Right atrium auricular region (tissue), 2 donors: Measurements from ENCODE around the gene RHBDL2. TPM values are rescaled to one million over a fixed set of nuclear protein-coding genes. Genes with fewer than 3 reads are reported as not detected.
"Not testable (repeated sequence)": the region's sequence is repeated elsewhere in the genome, so short reads cannot be mapped to it uniquely, and the experiment has no call there.

Experiments
- DNase-seq: peaks from one replicate; pipeline ENCODE4 v3.0.0-alpha.2; 2019; ENCODE audit warnings: low spot score
- H3K27ac ChIP-seq, 2 donors: fragments of 200-600 bp; sonication (generic); 1 replicate in 1 of 2; 2 replicates in 1 of 2; pipeline ENCODE4 v1.5.1; 2016 to 2019
- H3K27me3 ChIP-seq, 2 donors: fragments of 200-600 bp; sonication (generic); one replicate each; pipeline versions ENCODE4 v1.5.1 to v1.6.0; 2017 to 2019
- H3K36me3 ChIP-seq: fragments of 200-600 bp; sonication (generic); one replicate; pipeline ENCODE4 v1.5.1; 2016
- H3K4me1 ChIP-seq, 2 donors: fragments of 200-600 bp; sonication (generic); one replicate each; pipeline versions ENCODE4 v1.5.1 to v1.6.0; 2017 to 2019
- H3K4me3 ChIP-seq, 2 donors: fragments of 200-600 bp; sonication (generic); 1 replicate in 1 of 2; 2 replicates in 1 of 2; pipeline ENCODE4 v1.5.1; 2017 to 2019; ENCODE audit warnings: mild to moderate bottlenecking in 1 of 2, moderate library complexity in 1 of 2
- H3K9me3 ChIP-seq, 2 donors: fragments of 200-600 bp; sonication (generic); one replicate each; pipeline ENCODE4 v1.5.1; 2019
- total RNA-seq, 2 donors: library from RNA; depleted of rRNA; stranded (reverse); fragments of >200 nt; gene quantifications; one replicate each; pipeline ENCODE4 v1.1.0, GENCODE V29; 2016
- TF ChIP-seq, protein P1 (sequence below), 2 donors: fragments of 200-600 bp; sonication (generic); IDR thresholded peaks; one replicate each; pipeline ENCODE4 v1.5.1; 2019; ENCODE audit warnings: antibody characterized with exemption in 2 of 2

RHBDL2 gene
- total RNA-seq, 2 donors from 2014 or later, result 0.31 TPM; not detected in 1

- Histone ChIP-seq H3K9me3 (no peaks in the 10 kb centered on the region), H3K36me3 (peaks cover 19% of the 10 kb centered on the region), H3K4me1 (peaks cover 0 to 61% of the 10 kb centered on the region in 2 donors), H3K4me3 (peak within 1 kb of the TSS; percentile 75 to 99), H3K27ac (peak within 1 kb of the TSS; percentile 85 to 96), H3K27me3 (no peaks in the 10 kb centered on the region)
- DNase-seq, result peak; percentile 99
- TF ChIP-seq, protein P1, sequence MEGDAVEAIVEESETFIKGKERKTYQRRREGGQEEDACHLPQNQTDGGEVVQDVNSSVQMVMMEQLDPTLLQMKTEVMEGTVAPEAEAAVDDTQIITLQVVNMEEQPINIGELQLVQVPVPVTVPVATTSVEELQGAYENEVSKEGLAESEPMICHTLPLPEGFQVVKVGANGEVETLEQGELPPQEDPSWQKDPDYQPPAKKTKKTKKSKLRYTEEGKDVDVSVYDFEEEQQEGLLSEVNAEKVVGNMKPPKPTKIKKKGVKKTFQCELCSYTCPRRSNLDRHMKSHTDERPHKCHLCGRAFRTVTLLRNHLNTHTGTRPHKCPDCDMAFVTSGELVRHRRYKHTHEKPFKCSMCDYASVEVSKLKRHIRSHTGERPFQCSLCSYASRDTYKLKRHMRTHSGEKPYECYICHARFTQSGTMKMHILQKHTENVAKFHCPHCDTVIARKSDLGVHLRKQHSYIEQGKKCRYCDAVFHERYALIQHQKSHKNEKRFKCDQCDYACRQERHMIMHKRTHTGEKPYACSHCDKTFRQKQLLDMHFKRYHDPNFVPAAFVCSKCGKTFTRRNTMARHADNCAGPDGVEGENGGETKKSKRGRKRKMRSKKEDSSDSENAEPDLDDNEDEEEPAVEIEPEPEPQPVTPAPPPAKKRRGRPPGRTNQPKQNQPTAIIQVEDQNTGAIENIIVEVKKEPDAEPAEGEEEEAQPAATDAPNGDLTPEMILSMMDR (IDR thresholded peaks at IDR 0.05), result no peak
Observed at GRCh38 chr1:38859561-38860453, 81.8 kb downstream of the RHBDL2 start, which contains the start of gene RRAGC. Gene RRAGC (minus strand): TSS chr1:38859772. CDS start chr1:38859646, 126 bp downstream.

DNA sequence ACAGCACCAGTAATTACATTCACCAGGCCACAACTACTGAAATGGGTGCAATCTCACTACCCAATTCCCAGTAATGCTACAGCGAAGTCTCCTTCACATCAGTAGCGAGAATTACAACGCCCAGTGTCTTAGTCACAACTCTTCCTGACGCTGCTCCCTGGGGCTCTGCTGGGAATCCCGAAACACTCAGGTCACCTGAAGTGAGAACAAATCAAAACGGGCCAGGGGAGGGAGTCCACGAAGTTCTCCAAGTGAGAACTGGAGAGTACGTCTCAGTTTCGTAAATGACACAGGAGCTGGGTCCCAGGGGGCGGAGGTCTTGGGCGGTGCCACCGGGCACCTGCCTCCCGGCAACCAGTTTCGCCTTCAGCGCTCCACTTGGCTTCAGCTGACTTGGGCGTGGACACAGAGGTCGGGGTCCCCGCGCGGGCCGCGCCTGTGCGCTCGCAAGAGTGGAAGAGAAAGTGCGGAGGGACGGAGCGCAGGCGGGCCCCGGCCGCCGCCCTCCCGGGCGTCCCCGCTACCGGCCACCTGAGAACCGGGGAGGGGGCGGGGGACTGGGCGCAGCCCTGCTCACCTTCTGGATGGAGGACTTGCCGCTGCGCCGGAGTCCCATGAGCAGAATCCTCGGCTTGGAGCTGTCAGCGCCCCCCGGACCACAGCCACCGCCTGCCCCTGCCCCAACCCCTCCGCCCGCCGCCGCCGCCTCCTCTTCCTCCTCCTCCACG, 82.6 kb downstream of the RHBDL2 start:
- TF ChIP-seq, protein P1 (IDR thresholded peaks at IDR 0.05), result no peak
- DNase-seq, result peak; percentile 70
- peaks cover 0 to 55% of the 10 kb centered on the region in 2 donors for H3K4me1 ChIP-seq
- no peaks in the 10 kb centered on the region for H3K27me3 ChIP-seq
- peak overlapping the region; percentile 85 to 96 for H3K27ac ChIP-seq
- no peaks in the 10 kb centered on the region for H3K9me3 ChIP-seq
- peaks cover 21% of the 10 kb centered on the region for H3K36me3 ChIP-seq
- peak overlapping the region; percentile 75 to 99 for H3K4me3 ChIP-seq

DNA sequence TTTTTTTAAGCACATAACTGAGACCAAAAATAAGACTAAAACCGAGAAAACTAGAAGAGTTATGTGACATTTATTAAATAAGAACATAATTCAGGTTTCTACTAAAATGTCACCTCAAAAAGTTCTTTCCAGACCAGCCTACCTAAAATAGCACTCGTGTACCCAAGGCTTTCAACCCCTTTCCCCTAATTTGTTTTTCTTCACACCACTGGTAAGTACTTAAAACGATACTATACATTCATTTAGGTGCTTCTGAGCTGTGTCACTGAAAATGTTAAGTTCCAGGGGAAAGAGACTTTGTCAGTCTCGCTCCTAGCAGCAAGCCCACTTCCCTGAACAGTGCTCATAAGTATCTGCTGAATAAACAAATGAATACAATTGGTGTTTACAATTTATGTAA, 88.8 kb downstream of the RHBDL2 start:
- peaks cover 0 to 10% of the 10 kb centered on the region in 2 donors for H3K4me1 ChIP-seq
- no peak for DNase-seq
- no peaks in the 10 kb centered on the region for H3K9me3 ChIP-seq
- peaks cover 46% of the 10 kb centered on the region for H3K36me3 ChIP-seq
- no peaks in the 10 kb centered on the region for H3K27me3 ChIP-seq
- TF ChIP-seq, protein P1 (IDR thresholded peaks at IDR 0.05), result no peak
- no peak overlapping the region for H3K27ac ChIP-seq
- H3K4me3 ChIP-seq, result no peak overlapping the region

DNA sequence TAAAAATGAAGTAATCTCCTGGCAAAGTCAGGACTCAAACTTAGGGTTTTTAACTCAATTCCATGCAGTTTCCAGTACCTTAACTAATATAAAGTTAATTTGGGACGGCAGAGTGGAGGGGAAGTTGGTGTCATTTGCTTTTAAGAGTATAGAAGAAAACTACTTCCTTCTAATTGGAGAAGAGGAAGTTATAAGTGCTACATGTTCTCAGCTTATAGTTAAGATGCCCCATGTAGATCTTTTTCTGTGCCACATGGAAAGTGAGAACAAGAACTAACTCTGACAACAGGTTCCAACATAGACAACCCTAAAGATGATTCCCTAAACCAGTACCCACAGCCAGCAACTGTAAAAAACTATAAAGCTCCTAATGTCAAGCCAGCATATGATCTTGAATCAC, 93.6 kb downstream of the RHBDL2 start:
- Histone ChIP-seq H3K27ac (no peak overlapping the region), H3K4me1 (no peaks in the 10 kb centered on the region), H3K4me3 (no peak overlapping the region), H3K36me3 (peaks cover 65% of the 10 kb centered on the region), H3K9me3 (no peaks in the 10 kb centered on the region), H3K27me3 (no peaks in the 10 kb centered on the region)
- no peak for DNase-seq
- TF ChIP-seq, protein P1 (IDR thresholded peaks at IDR 0.05), result no peak

GRCh38 chr1:38846210-38846609, 95.4 kb downstream of the RHBDL2 start:
- no peaks in the 10 kb centered on the region for H3K27me3 ChIP-seq
- H3K4me1 ChIP-seq, result no peaks in the 10 kb centered on the region
- H3K36me3 ChIP-seq, result peaks cover 65% of the 10 kb centered on the region
- H3K27ac ChIP-seq, result no peak overlapping the region
- H3K4me3 ChIP-seq, result no peak overlapping the region
- H3K9me3 ChIP-seq, result no peaks in the 10 kb centered on the region
- DNase-seq, result no peak
- TF ChIP-seq, protein P1 (IDR thresholded peaks at IDR 0.05), result no peak

GRCh38 chr1:38845088-38845487, 96.5 kb downstream of the RHBDL2 start:
- peaks cover 61% of the 10 kb centered on the region for H3K36me3 ChIP-seq
- not testable (repeated sequence) for H3K27ac ChIP-seq, H3K4me3 ChIP-seq, H3K27me3 ChIP-seq, H3K9me3 ChIP-seq, DNase-seq, H3K4me1 ChIP-seq
